SJCRH30 (cell line): ENCODE measurements around the gene SLC15A4. TPM values are rescaled to one million over a fixed set of nuclear protein-coding genes. Genes with fewer than 3 reads are reported as not detected.
"Not testable (repeated sequence)": the region's sequence is repeated elsewhere in the genome, so short reads cannot be mapped to it uniquely, and the experiment has no call there.

Source experiments
- DNase-seq, 2 experiments: peaks; one replicate each; pipeline ENCODE4 v3.0.0-alpha.2; 2015 to 2020
- H3K27ac ChIP-seq: fragments of 250-450 bp; sonication (Bioruptor Pico); 2 replicates; pipeline ENCODE4 v1.5.1; 2020; ENCODE audit warnings: mild to moderate bottlenecking, moderate library complexity
- H3K27me3 ChIP-seq: fragments of 250-450 bp; sonication (Bioruptor Pico); 2 replicates; pipeline ENCODE4 v1.5.1; 2020; ENCODE audit warnings: mild to moderate bottlenecking, moderate library complexity
- H3K36me3 ChIP-seq: fragments of 250-450 bp; sonication (Bioruptor Pico); 2 replicates; pipeline ENCODE4 v1.5.1; 2020; ENCODE audit warnings: mild to moderate bottlenecking, moderate library complexity
- H3K4me1 ChIP-seq: fragments of 250-450 bp; sonication (Bioruptor Pico); 2 replicates; pipeline ENCODE4 v1.5.1; 2020; ENCODE audit warnings: mild to moderate bottlenecking, moderate library complexity
- H3K4me3 ChIP-seq: fragments of 250-450 bp; sonication (Bioruptor Pico); 2 replicates; pipeline ENCODE4 v1.5.1; 2020; ENCODE audit warnings: mild to moderate bottlenecking, moderate library complexity
- H3K9me3 ChIP-seq: fragments of 250-450 bp; sonication (Bioruptor Pico); replicated peaks from 2 replicates; pipeline ENCODE4 v1.5.1; 2020; ENCODE audit warnings: mild to moderate bottlenecking, moderate library complexity
- total RNA-seq: library from RNA; depleted of rRNA; stranded (reverse); fragments of >200 nt; shearing (Covaris generic); gene quantifications from 2 replicates; pipeline ENCODE4 v1.2.3, GENCODE V29; 2014

SLC15A4 gene
- total RNA-seq, 1 experiment from 2014 or later: 20.6 TPM

DNA sequence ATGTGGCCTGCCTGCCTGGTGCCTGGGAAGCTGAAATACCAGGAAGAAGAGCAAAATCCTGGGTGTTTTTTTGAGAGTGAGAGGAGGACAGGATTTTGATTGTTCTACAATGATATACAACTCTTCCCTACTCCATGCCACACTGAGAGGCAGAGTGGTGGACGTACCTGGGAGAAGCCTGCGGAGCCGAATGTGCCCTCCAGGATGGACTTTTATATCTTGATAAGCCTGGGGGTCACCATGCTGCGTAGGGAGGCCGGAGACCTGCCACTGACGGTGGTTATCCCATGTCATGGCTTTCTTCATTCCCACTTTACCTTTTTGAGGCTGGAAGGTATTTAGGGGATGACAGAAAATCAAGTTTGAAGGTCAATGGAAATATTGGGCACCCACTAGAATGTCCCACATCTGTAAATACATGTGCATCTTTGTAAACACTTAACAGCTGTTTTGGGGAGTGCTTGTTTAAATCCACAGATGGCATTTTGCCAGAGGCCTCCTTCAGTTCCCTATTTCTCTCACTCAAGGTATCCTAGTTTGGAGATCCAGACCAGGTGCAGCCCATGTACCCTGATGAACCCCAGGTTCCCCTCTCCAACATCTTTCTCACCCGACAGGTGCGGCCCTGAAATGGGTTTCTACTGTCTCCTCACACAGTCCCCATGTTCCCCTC lies 28.4 kb upstream of the SLC15A4 start:
- no peaks in the 10 kb centered on the region for H3K36me3 ChIP-seq

DNA sequence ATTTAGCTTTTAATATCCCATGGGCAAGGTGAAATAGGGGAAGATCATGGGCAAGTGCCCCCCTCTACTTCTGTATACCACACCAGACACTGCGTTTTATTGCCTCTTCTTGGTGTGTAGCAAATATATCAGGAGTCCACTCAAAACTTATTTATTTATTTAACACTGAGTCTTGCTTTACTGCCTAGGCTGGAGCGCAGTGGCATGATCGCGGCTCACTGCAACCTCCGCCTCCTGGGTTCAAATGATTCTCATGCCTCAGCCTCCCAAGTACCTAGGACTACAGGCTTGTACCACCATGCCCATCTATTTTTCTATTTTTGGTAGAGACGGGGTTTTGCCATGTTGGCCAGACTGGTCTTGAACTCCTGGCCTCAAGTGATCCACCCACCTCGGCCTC lies 27.7 kb upstream of the SLC15A4 start:
- not testable (repeated sequence) for DNase-seq, H3K27ac ChIP-seq, H3K4me1 ChIP-seq, H3K9me3 ChIP-seq, H3K36me3 ChIP-seq, H3K27me3 ChIP-seq, H3K4me3 ChIP-seq

More for the DNA sequence above, 28.4 kb upstream of the SLC15A4 start:
- no peak for DNase-seq
- H3K27me3 ChIP-seq: no peaks in the 10 kb centered on the region
- no peak overlapping the region for H3K4me3 ChIP-seq
- H3K27ac ChIP-seq: no peak overlapping the region
- no peaks in the 10 kb centered on the region for H3K4me1 ChIP-seq
- no peaks in the 10 kb centered on the region for H3K9me3 ChIP-seq

DNA sequence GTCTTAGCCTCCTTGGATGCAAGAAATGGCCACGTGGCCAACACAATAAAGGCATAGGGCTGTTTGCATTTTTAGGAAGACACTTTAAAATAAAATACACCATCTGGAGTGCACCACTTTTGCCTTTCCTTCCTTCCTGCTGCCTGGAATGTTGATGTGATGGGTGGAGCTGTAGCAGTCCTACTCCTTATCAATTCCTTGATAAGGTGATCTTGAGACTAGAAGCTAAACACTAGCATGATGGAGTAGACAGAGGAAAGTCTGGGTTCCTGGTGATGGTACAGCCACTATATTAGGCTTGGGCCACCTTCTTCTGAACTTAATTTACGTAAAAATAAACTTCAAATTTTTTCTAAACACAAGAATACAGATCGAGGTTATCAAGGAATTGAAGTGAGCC lies 26.6 kb upstream of the SLC15A4 start:
- H3K27me3 ChIP-seq: no peaks in the 10 kb centered on the region
- H3K9me3 ChIP-seq: no peaks in the 10 kb centered on the region
- H3K4me1 ChIP-seq: no peaks in the 10 kb centered on the region
- H3K4me3 ChIP-seq: no peak overlapping the region
- no peak for DNase-seq
- H3K27ac ChIP-seq: no peak overlapping the region
- no peaks in the 10 kb centered on the region for H3K36me3 ChIP-seq

DNA sequence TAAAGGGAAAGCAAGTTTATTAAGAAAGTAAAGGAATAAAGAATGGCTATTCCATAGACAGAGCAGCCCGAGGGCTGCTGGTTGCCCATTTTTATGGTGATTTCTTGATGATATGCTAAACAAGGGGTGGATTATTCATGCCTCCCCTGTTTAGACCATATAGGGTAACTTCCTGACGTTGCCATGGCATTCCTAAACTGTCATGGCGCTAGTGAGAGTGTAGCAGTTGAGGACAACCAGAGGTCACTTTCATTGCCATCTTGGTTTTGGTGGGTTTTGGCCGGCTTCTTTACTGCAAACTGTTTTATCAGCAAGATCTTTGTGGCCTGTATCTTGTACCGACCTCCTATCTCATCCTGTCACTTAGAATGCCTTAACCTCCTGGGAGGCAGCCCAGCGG lies 26.0 kb upstream of the SLC15A4 start:
- H3K4me1 ChIP-seq, DNase-seq, H3K36me3 ChIP-seq, H3K4me3 ChIP-seq, H3K27ac ChIP-seq, H3K9me3 ChIP-seq, H3K27me3 ChIP-seq: not testable (repeated sequence)

DNA sequence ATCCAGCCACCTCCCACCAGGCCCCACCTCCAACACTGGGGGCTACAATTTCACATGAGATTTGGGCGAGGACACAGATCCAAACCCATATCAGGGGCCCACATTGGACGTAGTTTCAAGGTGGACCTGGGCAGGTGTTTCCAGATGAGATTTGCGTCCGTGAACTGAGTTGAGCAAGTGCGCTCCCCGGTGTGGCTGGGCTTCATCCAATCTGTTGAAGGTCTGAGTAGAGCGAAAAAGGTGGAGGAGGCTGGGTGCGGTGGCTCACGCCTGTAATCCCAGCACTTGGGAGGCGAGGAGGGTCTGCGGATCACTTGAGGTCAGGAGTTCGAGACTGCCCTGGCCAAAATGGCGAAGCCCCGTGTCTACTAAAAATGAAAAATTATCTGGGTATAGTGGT lies 24.6 kb upstream of the SLC15A4 start:
- H3K9me3 ChIP-seq: no peaks in the 10 kb centered on the region
- DNase-seq: no peak
- H3K4me1 ChIP-seq: no peaks in the 10 kb centered on the region
- H3K4me3 ChIP-seq: no peak overlapping the region
- no peaks in the 10 kb centered on the region for H3K36me3 ChIP-seq
- no peak overlapping the region for H3K27ac ChIP-seq
- no peaks in the 10 kb centered on the region for H3K27me3 ChIP-seq

DNA sequence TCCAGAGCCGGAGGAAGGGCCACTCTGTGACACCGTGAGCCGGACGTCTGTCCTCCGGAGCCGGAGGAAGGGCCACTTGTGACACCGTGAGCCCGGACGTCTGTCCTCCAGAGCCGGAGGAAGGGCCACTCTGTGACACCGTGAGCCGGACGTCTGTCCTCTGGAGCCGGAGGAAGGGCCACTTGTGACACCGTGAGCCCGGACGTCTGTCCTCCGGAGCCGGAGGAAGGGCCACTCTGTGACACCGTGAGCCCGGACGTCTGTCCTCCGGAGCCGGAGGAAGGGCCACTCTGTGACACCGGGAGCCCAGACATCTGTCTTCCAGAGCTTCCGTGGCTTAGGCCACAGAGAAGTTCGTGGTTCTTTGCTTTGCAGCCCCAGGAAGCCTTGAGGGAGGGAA lies 22.9 kb upstream of the SLC15A4 start:
- not testable (repeated sequence) for H3K4me1 ChIP-seq, H3K27ac ChIP-seq, DNase-seq, H3K9me3 ChIP-seq, H3K27me3 ChIP-seq, H3K4me3 ChIP-seq, H3K36me3 ChIP-seq

DNA sequence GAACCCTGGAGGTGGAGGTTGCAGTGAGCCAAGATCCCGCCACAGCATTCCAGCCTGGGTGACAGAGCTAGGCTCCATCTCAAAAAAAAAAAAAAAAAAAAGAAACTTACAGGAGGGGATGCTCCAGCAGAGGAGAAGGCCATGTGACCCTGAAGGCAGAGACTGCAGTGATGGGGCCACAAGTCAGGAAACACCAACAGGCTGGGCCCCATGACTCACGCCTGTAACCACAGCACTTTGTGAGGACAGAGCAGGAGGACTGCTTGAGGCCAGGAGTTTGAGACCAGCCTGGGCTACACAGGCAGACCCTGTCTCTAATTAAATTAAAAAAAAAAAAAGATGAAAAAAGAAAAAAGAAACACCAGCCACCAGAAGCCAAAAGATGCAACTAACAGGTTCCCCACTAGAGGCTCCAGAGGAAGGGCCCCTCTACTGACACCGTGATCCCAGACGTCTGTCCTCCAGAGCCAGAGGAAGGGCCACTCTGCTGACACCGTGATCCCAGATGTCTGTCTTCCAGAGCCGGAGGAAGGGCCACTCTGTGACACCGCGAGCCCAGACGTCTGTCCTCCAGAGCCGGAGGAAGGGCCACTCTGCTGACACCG lies 20.4 kb upstream of the SLC15A4 start:
- Histone ChIP-seq H3K27me3 (no peaks in the 10 kb centered on the region), H3K27ac (no peak overlapping the region), H3K36me3 (no peaks in the 10 kb centered on the region), H3K9me3 (no peaks in the 10 kb centered on the region), H3K4me1 (no peaks in the 10 kb centered on the region), H3K4me3 (no peak overlapping the region)
- no peak for DNase-seq

DNA sequence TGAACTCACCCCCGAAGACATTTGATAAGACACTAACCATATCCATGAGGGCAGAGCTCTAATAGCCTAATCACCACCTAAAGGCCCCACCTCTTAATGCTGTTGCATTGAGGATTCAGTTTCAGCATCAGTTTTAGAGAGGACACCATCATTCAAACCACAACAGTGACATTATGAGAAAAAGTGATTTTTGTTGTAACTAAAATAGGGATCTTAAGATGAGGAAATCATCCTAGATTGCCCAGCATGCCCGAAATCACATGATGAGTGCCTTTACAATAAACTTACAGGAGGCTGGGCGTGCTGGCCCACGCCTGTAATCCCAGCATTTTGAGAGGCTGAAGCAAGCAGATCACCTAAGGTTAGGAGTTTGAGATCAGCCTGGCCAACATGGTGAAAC lies 19.8 kb upstream of the SLC15A4 start:
- no peaks in the 10 kb centered on the region for H3K36me3 ChIP-seq
- H3K27ac ChIP-seq: no peak overlapping the region
- H3K4me1 ChIP-seq: no peaks in the 10 kb centered on the region
- H3K4me3 ChIP-seq: no peak overlapping the region
- H3K27me3 ChIP-seq: no peaks in the 10 kb centered on the region
- no peaks in the 10 kb centered on the region for H3K9me3 ChIP-seq
- no peak for DNase-seq

DNA sequence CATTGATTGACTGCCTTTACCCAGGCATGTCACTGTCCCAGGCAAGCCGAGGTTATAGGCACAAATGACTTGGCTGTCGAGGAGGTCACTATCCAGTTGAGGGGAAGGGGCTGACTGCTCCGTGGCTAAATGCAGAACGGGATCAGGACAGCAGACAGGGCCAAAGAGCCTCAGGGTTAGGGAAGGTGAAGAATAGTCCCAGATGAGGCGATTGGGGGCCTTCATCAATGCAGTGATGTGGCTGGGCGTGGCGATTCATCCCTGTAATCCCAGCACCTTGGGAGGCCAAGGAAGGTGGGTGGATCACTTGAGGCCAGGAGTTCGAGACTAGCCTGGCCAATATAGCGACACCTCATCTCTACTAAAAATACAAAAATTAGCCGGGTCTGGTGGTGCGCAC lies 18.8 kb upstream of the SLC15A4 start:
- Histone ChIP-seq H3K4me3 (no peak overlapping the region), H3K27me3 (no peaks in the 10 kb centered on the region), H3K27ac (no peak overlapping the region), H3K4me1 (no peaks in the 10 kb centered on the region), H3K36me3 (no peaks in the 10 kb centered on the region), H3K9me3 (no peaks in the 10 kb centered on the region)
- no peak for DNase-seq

DNA sequence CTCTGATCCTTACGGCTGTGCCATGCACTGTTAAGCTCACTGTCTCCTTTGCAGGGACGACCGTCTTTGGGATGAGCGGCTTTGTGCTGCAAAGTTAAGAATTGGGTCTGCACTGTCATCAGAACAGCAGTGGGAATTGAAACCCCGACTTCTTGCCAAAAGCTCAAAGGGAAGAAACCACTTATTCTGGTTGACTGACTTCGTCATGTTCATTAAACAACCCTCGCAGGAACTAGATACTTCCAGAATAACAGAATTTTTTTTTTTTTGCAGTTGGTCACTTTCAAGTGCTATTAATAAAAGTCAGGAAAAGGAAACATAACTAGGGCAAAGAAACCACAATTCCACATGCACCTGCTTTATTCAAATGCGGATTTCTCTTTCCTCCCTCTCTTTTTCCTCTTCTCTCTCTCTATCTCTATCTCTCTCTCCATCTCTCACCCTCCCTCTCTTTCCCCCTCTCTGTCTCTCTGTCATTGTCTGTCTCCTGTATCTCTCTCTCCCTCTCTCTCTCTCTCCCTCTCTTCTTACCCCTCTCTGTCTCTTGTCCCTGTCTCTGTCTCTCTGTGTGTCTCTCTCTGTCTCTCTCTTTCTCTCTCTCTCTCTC lies 17.2 kb upstream of the SLC15A4 start:
- Histone ChIP-seq H3K27me3 (no peaks in the 10 kb centered on the region), H3K4me1 (no peaks in the 10 kb centered on the region), H3K9me3 (no peaks in the 10 kb centered on the region), H3K4me3 (no peak overlapping the region), H3K36me3 (no peaks in the 10 kb centered on the region), H3K27ac (no peak overlapping the region)
- DNase-seq: no peak

DNA sequence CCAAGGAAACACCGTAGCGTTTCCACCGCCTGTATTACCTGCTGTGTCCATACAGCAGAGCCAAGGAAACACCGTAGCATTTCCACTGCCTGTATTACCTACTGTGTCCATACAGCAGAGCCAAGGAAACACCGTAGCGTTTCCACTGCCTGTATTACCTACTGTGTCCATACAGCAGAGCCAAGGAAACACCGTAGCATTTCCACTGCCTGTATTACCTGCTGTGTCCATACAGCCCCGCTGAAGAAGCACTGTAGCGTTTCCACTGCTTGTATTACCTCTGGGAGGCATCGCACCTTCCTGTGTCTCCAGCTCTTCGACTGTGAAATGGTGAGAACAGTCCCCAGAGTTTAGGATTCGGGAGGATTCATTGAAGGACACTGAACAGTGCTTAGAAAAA lies 16.1 kb upstream of the SLC15A4 start:
- not testable (repeated sequence) for DNase-seq, H3K27me3 ChIP-seq, H3K4me1 ChIP-seq

DNA sequence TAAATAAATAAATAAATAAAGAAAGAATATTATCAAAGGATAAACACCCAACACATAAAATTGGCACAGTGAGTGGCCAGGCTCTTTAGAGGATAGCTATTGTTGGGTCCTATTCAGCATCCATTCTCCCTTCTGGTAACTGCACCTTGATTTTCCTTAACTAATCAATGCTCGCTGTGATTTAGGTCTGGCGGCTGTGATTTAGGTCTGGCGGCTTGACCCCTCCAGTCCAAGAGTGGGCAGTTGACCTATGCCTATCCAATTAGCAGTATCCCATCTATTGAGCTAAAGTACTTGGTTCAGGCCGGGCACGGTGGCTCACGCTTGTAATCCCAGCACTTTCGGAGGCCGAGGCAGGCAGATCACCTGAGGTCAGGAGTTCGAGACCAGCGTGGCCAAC lies 9.7 kb upstream of the SLC15A4 start:
- no peaks in the 10 kb centered on the region for H3K9me3 ChIP-seq
- H3K4me1 ChIP-seq: no peaks in the 10 kb centered on the region
- no peaks in the 10 kb centered on the region for H3K27me3 ChIP-seq
- H3K27ac ChIP-seq: no peak overlapping the region
- no peak for DNase-seq
- no peak overlapping the region for H3K4me3 ChIP-seq
- H3K36me3 ChIP-seq: no peaks in the 10 kb centered on the region

More for the DNA sequence above, 16.1 kb upstream of the SLC15A4 start:
- H3K4me3 ChIP-seq, H3K27ac ChIP-seq, H3K36me3 ChIP-seq, H3K9me3 ChIP-seq: not testable (repeated sequence)

DNA sequence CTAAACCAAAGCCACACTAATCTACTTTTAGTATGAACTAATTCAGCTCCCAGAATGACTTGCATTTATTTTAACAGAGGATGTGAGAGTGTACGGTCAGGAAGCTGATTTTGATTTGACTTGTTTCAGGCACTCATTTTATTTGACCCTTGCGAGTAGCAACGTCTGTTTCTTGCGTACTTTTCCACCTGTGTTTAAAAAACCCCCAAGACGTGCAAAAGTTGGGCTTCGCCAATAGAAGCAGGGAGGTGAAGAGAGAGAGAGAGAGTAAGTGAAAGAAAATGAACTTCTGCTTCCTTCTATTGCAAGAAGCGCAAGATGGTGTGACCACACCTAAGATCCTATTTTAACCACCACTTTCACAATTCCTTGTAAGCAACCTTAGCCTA lies 6.7 kb upstream of the SLC15A4 start:
- H3K27ac ChIP-seq: no peak overlapping the region
- no peaks in the 10 kb centered on the region for H3K36me3 ChIP-seq
- no peaks in the 10 kb centered on the region for H3K27me3 ChIP-seq
- no peaks in the 10 kb centered on the region for H3K4me1 ChIP-seq
- no peak overlapping the region for H3K4me3 ChIP-seq
- DNase-seq: no peak
- H3K9me3 ChIP-seq: no peaks in the 10 kb centered on the region; the same call in 1 of the 2 replicates

DNA sequence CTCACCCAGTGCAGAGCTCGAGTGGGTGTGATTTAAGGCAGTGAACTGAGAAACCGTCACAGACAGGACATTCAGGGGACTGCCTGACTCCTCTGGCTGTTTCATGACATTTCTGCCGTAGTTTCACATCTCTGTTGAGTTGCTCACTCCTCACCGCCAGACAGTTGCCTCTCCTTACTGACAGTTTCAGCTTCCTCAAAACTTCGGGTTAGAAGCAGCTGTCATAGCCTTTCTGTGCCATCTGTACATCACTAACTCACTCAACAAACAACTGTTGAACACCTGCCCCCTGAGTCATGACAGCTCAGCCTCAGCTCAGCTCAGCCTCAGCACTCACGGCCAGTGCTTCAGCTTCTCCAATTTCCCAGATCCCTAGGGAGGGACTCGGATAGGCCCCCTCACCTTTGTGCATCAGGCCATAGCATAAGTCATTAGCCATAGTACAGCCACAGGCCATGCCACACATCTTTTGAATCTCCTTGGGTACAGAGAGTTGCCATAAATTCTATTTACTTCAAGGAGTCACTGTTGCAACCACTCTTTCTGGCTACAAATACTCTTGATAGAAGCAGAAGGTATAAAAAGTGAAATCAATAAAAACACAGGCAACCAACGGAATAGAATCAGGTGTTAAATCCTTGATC lies 6.2 kb upstream of the SLC15A4 start:
- no peak overlapping the region for H3K27ac ChIP-seq
- no peak overlapping the region for H3K4me3 ChIP-seq
- H3K27me3 ChIP-seq: no peaks in the 10 kb centered on the region
- no peaks in the 10 kb centered on the region for H3K36me3 ChIP-seq
- DNase-seq: peak; percentile 20 to 43
- no peaks in the 10 kb centered on the region; the same call in 1 of the 2 replicates for H3K9me3 ChIP-seq
- no peaks in the 10 kb centered on the region for H3K4me1 ChIP-seq

DNA sequence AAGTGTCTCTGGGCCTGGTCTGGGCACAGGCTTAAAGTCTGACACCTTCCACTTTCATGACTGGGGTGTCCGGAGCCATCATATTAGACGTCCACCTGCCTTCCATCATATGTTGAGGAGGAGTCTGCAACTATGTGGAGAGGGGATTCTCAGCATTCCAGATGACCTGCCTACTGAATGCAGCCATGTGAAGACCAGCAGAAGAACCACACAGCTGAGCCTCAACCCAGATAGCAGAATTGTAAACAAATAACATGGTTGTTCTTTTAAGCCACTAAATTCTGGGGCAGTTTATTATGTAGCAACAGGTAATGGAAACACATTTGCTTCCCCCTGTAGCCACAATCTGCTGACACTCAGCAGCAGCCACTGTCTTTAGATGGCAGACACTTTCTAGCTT lies 4.0 kb upstream of the SLC15A4 start:
- no peak for DNase-seq
- no peaks in the 10 kb centered on the region for H3K27me3 ChIP-seq
- H3K9me3 ChIP-seq: no peaks in the 10 kb centered on the region; the same call in 1 of the 2 replicates
- no peaks in the 10 kb centered on the region for H3K36me3 ChIP-seq
- no peaks in the 10 kb centered on the region for H3K4me1 ChIP-seq
- no peak overlapping the region for H3K27ac ChIP-seq
- H3K4me3 ChIP-seq: no peak overlapping the region
